Heart right ventricle (tissue), 16 donors: ENCODE measurements around the gene C16orf96. TPM values are rescaled to one million over a fixed set of nuclear protein-coding genes. Genes with fewer than 3 reads are reported as not detected.

Source experiments
- ATAC-seq, 8 donors: fragments of 200-7000 bp; cut with Tn5 transposase; one replicate each; pipeline ENCODE4 v1.9.1; 2020; ENCODE audit warnings: mild to moderate bottlenecking in 8 of 8, moderate library complexity in 8 of 8, moderate number of reproducible peaks in 1 of 8
- DNase-seq, 2 donors: peaks; one replicate each; pipeline ENCODE4 v3.0.0-alpha.2; 2020
- H3K27ac ChIP-seq, 10 donors: fragments of 200-600 bp; sonication (generic) in 2 of 10; one replicate each; pipeline versions ENCODE4 v1.5.0 to v1.8.0; 2020 to 2022; ENCODE audit warnings: mild to moderate bottlenecking in 3 of 10
- H3K27me3 ChIP-seq, 7 donors: fragments of 200-600 bp; one replicate each; pipeline ENCODE4 v1.8.0; 2021 to 2022; ENCODE audit warnings: mild to moderate bottlenecking in 2 of 7
- H3K36me3 ChIP-seq, 9 donors: fragments of 200-600 bp; sonication (generic) in 1 of 9; one replicate each; pipeline versions ENCODE4 v1.5.0 to v1.8.0; 2020 to 2022; ENCODE audit warnings: mild to moderate bottlenecking in 2 of 9
- H3K4me1 ChIP-seq, 9 donors: fragments of 200-600 bp; sonication (generic) in 1 of 9; one replicate each; pipeline versions ENCODE4 v1.5.0 to v1.8.0; 2020 to 2022; ENCODE audit warnings: mild to moderate bottlenecking in 4 of 9
- H3K4me3 ChIP-seq, 10 donors: fragments of 200-600 bp; sonication (generic) in 2 of 10; one replicate each; pipeline versions ENCODE4 v1.5.0 to v1.8.0; 2020 to 2022; ENCODE audit warnings: mild to moderate bottlenecking in 7 of 10, moderate library complexity in 2 of 10
- H3K9me3 ChIP-seq, 11 donors: fragments of 200-600 bp in 10 of 11; sonication (generic) in 2 of 11; one replicate each; pipeline versions ENCODE4 v1.5.0 to v1.8.0; 2013 to 2022; ENCODE audit warnings: mild to moderate bottlenecking in 2 of 11, control low read depth in 1 of 11, moderate library complexity in 1 of 11
- CTCF ChIP-seq, 9 donors: fragments of 200-600 bp; sonication (generic) in 2 of 9; IDR thresholded peaks; one replicate each; pipeline versions ENCODE4 v1.5.0 to v1.8.0; 2021 to 2022; ENCODE audit warnings: antibody characterized with exemption in 9 of 9, mild to moderate bottlenecking in 5 of 9, moderate library complexity in 1 of 9
- WGBS, 2 donors: extraction: QIAGEN DNeasy Blood & Tissue Kit; methylation state at CpG; one replicate each; pipeline ENCODE4 v1.1.7; 2013; ENCODE audit warnings: inconsistent platforms in 1 of 2; 5-methylcytosine and 5-hydroxymethylcytosine counted together
- intact Hi-C, 10 donors: fragments of 100-400 bp; cut with DNase I; formaldehyde crosslinking; loops; one replicate each; pipeline versions ENCODE4 v1.11.1 to v1.14.2; 2022
- polyA plus RNA-seq, 2 donors: library from polyadenylated mRNA; stranded (reverse); fragments of 200-250 nt; gene quantifications; one replicate each; pipeline ENCODE4 v1.2.3, GENCODE V29; 2013
- total RNA-seq, 10 donors: library from RNA; stranded (reverse); fragmentation: NEBNext Ultra II Directional in 3 of 10; extraction: Animal tissue kit (Norgen Biotek cat#: 25700) in 3 of 10; gene quantifications; one replicate each; pipeline versions ENCODE4 v1.2.1 to v1.2.4, GENCODE V29; 2021 to 2023
- donor health status: Arrhythmogenic right ventricular cardiomyopathy.
- donor health status: ischemic (EF 13 %, LVEDD 7.1; RV severe dilation, severe dysfunction).
- donor health status: healthy with polysubstance abuse.
- donor health status: DM: no; HTN: yes; CAD: no.
- donor health status: DM: no; HTN: no; CAD: no.
- donor health status: ischemic (EF 25% LVEDD 6.9; RV normal size, moderate dysfunction).
- donor health status: ischemic (EF 25% LVEDD 5.7; RV mildly dilated, moderate dysfunction).
- donor health status: healthy.
- donor health status: DM: yes; HTN: yes; CAD: no.
- donor health status: Ischemic cardiomyopathy.
- donor health status: ischemic (EF 35%, LVEDD 5.7; RV mildly dilated, moderate dysfunction).
- donor health status: nonischemic (EF 11% LVEDD 7.7; RV severe dilation, severe dysfunction).
- donor health status: DM: yes; HTN: yes; CAD: no.
- donor health status: PGD.
- donor health status: ischemic (EF 29% LVEDD 5.4; RV normal size, mild dysfunction).
- donor health status: nonischemic (EF 23%, LVEDD 6.1; RV moderate dilation, normal function).

Gene C16orf96
- total and polyA plus RNA-seq, 12 donors: 0.01 to 0.21 (median 0.07) TPM; not detected in 1

GRCh38 chr16:4616047-4616811 is 60.1 kb downstream of the C16orf96 start:
- H3K36me3 ChIP-seq: peaks cover 0 to 3% (median 0%) of the 10 kb centered on the region in 9 donors
- DNase-seq (peak; percentile 99 to 100), ATAC-seq (peak; percentile 88 to 94 (median 91))
- intact Hi-C loops: loop anchor here in 2 of 10 donors (1.0 to 2.0 kb wide), 2 partner anchors 8 to 67 kb away; partner anchors contain the start of gene MGRN1 (in 1 of the 2)
- no peaks in the 10 kb centered on the region for H3K9me3 ChIP-seq
- H3K4me1 ChIP-seq: peaks cover 13 to 66% (median 47%) of the 10 kb centered on the region in 9 donors
- peak in 8 of 9 donors; percentile 13 to 69 (median 47) for TF ChIP-seq CTCF (IDR thresholded peaks at IDR 0.05)
- H3K4me3 ChIP-seq: peak overlapping the region; percentile 46 to 90 (median 73)
- peak overlapping the region; percentile 91 to 100 (median 96) for H3K27ac ChIP-seq
- no peaks in the 10 kb centered on the region for H3K27me3 ChIP-seq
- 1% methylated on average over 49 to 57 of the region's 57 CpGs for WGBS, 2 donors

DNA sequence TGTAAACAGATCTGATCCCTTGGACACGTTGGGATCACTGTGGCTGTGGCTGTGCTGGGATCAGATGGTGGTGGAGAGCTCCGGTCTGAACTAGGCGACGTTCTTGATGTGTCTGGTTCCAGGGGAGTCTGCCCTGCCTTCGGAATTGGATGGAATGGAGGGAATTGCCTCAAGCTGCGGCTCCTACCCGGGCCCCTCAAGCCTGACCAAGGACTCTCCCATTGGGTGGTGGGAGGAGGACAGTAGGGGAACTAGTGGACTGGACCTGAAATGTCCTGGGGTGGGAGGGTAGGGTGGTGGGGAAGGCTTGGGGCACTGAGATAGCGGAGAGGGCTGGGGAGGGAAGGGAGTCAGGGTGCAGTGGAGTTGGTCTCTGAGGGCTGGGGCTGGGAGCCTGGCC is 61.7 kb downstream of the C16orf96 start:
- intact Hi-C loops: loop anchor here in 1 of 10 donors (2.0 kb wide), 1 partner anchor 65 kb away; no protein-coding TSS in a partner anchor
- ATAC-seq (no peak), DNase-seq (no peak)
- Histone ChIP-seq H3K36me3 (no peaks in the 10 kb centered on the region), H3K27ac (peak overlapping the region in 4 of 10 donors; percentile 92 to 100 (median 96)), H3K27me3 (no peaks in the 10 kb centered on the region), H3K4me3 (no peak overlapping the region), H3K9me3 (no peaks in the 10 kb centered on the region), H3K4me1 (peaks cover 13 to 50% (median 32%) of the 10 kb centered on the region in 9 donors)
- WGBS, 2 donors: 91 to 92% methylated on average over 8 of the region's 8 CpGs
- TF ChIP-seq CTCF (IDR thresholded peaks at IDR 0.05): no peak

DNA sequence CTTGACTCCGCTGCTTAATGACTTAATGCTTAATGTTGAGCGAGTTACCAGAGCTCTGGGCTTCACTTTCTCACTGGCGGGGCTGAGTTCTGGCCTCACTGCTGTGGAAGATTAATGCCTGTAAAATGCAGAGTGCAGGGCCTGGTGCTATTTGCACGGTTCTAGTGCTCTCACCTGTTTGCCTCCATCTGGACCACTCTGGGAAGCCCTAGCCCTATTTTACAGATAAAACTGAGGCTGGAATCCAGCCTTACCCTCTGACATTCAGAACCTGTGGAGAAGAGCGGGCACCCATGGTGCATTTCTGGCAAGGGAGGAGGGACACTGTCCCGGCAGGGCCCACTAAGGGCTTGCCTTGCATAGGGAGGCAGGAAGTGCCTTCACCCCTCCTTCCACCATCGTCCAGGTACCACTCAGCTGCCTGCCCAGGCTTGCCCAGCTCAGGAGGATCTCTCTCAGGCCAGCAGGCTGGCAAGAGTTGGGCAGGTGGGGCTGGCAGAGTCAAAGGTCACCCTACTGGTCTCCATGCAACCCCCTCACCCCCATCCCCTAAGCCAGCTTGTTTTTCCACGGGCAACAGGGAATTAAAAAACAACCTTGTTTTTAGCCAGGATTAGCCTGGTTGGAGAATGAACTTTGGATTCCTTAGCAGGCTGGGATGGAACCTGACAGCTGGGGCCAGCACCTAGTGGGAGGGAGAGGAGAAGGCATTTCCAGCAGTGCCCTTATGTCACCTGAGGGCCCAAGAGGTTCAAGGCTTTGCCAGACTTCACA is 62.7 kb downstream of the C16orf96 start:
- no peaks in the 10 kb centered on the region for H3K36me3 ChIP-seq
- WGBS, 2 donors: 87 to 91% methylated on average over 8 of the region's 8 CpGs
- H3K9me3 ChIP-seq: no peaks in the 10 kb centered on the region
- intact Hi-C loops: no loop called here
- H3K27me3 ChIP-seq: no peaks in the 10 kb centered on the region
- peaks cover 4 to 42% (median 23%) of the 10 kb centered on the region in 9 donors for H3K4me1 ChIP-seq
- no peak overlapping the region for H3K4me3 ChIP-seq
- no peak for TF ChIP-seq CTCF (IDR thresholded peaks at IDR 0.05)
- ATAC-seq: no peak
- no peak for DNase-seq
- no peak overlapping the region for H3K27ac ChIP-seq

DNA sequence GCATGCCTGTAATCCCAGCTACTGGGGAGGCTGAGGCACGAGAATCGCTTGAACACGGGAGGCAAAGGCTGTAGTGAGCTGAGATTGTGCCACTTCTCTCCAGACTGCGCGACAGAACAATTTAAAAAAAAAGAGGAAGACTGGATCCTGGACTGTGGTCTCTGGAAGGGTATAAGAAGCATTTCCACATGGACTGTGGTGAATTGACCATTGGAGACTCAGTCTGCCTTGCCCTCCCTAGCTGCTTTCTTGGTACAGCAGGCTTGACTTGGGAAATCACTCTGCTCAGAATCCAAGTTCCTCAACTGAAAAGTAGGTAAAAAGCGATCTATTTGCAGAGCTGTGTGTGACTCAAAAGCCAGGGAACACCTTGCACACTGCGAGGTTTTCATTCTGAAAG is 67.5 kb downstream of the C16orf96 start:
- DNase-seq: no peak
- peaks cover 9 to 32% (median 22%) of the 10 kb centered on the region in 9 donors for H3K4me1 ChIP-seq
- no peak for TF ChIP-seq CTCF (IDR thresholded peaks at IDR 0.05)
- H3K4me3 ChIP-seq: peak overlapping the region in 1 of 10 donors; percentile 96
- peak overlapping the region in 1 of 10 donors; percentile 99 for H3K27ac ChIP-seq
- H3K9me3 ChIP-seq: no peaks in the 10 kb centered on the region
- H3K36me3 ChIP-seq: peaks cover 0 to 6% (median 0%) of the 10 kb centered on the region in 9 donors
- no peaks in the 10 kb centered on the region for H3K27me3 ChIP-seq
- ATAC-seq: no peak
- WGBS, 2 donors: 81 to 83% methylated on average over 7 of the region's 7 CpGs
- intact Hi-C loops: no loop called here
